Mucosa of rectum (tissue), 2 donors: ENCODE data around the gene SYNM.

Source experiments
- H3K27ac ChIP-seq, 2 donors: one replicate each; pipeline ENCODE4 v1.7.0; 2013; ENCODE audit warnings: inconsistent platforms in 2 of 2, low read depth in 2 of 2, low read length in 2 of 2
- H3K27me3 ChIP-seq, 2 donors: one replicate each; pipeline ENCODE4 v1.7.0; 2013; ENCODE audit warnings: low read length in 2 of 2; ENCODE audit not compliant: control insufficient read depth in 2 of 2, insufficient read depth in 2 of 2
- H3K36me3 ChIP-seq, 2 donors: one replicate each; pipeline ENCODE4 v1.7.0; 2013; ENCODE audit warnings: low read length in 2 of 2; ENCODE audit not compliant: control insufficient read depth in 2 of 2, insufficient read depth in 2 of 2
- H3K4me1 ChIP-seq, 2 donors: one replicate each; pipeline ENCODE4 v1.7.0; 2013; ENCODE audit warnings: low read length in 2 of 2, mild to moderate bottlenecking in 1 of 2; ENCODE audit not compliant: control insufficient read depth in 2 of 2, insufficient read depth in 2 of 2
- H3K4me3 ChIP-seq, 2 donors: one replicate each; pipeline ENCODE4 v1.7.0; 2013; ENCODE audit warnings: low read length in 2 of 2
- H3K9ac ChIP-seq, 2 donors: one replicate each; pipeline ENCODE4 v1.7.0; 2013; ENCODE audit warnings: low read length in 2 of 2, low read depth in 1 of 2, mild to moderate bottlenecking in 1 of 2
- H3K9me3 ChIP-seq, 2 donors: one replicate each; pipeline ENCODE4 v1.7.0; 2013; ENCODE audit warnings: low read length in 2 of 2; ENCODE audit not compliant: control insufficient read depth in 2 of 2
- donor health status: healthy.
- donor health status: Normal muscosa, but diverticular disease.

The SYNM gene

DNA sequence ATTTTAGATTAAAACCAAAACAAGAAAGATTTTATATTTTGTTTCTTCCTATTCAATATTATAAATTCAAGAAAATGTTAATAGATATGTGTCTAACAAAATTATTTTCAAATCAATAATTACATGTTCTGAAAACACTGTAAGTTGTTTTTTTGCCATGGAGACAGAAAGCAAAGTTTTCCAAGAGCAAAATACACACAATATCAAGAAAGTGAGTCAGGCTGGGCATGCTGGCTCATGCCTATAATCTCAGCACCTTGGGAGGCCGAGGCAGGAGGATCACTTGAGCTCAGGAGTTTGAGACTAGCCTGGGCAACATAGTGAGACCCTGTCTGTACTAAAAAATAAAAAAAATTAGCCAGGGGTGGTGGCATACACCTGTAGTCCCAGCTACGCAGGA lies 72.8 kb downstream of the SYNM start:
- H3K27ac ChIP-seq, result no peak overlapping the region
- peaks cover 11 to 15% of the 10 kb centered on the region in 2 donors for H3K36me3 ChIP-seq
- no peaks in the 10 kb centered on the region for H3K4me1 ChIP-seq
- H3K4me3 ChIP-seq, result no peak overlapping the region
- no peak overlapping the region for H3K9ac ChIP-seq
- H3K27me3 ChIP-seq, result no peaks in the 10 kb centered on the region
- H3K9me3 ChIP-seq, result no peaks in the 10 kb centered on the region

DNA sequence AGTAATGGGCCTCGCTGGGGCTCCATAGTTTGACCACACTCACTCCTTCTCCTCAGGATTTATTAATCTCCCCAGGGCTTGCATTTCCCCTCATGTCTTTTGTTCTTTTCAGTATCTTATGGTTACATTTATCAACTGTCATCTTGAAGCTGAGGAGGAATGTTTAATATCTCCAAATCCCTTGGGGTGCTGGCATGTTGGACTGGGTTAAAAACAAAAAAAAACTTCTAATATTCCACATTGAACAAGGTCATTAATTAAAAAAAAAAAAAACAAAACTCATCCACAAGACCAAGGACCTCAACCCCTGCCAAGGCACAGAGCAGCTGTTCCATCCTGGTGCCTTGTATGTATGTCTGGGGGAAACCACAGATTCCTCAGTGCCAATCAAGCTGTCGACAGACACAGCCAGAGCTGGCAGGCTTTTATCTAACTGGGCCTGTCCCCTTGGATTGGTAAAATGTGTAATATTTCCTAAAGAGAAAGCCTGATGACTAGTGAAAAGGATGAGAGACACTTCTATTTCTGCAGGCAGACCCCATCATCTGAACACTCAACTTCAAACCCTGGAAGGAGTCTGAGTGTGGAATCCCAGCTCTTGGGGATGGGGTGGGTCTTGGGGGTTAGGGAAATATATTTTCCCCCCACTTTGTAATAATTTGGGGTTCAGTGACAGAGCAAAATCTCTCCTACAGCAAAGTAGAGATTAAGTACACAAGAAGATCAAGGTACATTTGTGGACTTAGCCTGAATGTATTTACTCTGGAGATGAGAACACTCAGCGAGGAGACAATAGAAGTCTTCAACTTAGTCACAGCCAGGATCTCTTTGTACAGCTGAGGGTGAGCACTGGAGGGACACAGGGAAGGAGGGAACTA lies 75.4 kb downstream of the SYNM start:
- H3K9ac ChIP-seq, result no peak overlapping the region
- no peak overlapping the region for H3K27ac ChIP-seq
- peaks cover 4 to 5% of the 10 kb centered on the region in 2 donors for H3K36me3 ChIP-seq
- H3K4me3 ChIP-seq, result no peak overlapping the region
- H3K9me3 ChIP-seq, result no peaks in the 10 kb centered on the region
- H3K4me1 ChIP-seq, result no peaks in the 10 kb centered on the region
- H3K27me3 ChIP-seq, result no peaks in the 10 kb centered on the region

DNA sequence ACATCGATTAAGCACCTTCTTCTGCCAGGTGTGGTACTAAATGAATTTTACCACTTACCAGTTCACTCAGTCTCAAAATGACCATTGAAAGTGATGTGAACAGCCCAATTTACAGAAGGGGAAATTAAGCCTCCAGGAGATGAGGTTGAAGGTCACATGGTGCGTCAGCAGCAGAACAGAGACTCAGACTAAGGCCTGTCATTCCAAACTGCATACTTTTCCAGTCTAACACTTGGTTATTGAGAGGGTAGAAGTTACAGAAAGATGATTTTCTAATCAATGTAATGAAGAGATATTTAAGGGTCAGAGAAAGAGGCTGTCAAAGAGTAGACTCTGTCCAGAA lies 76.1 kb downstream of the SYNM start:
- Histone ChIP-seq H3K9ac (no peak overlapping the region), H3K27ac (no peak overlapping the region), H3K27me3 (no peaks in the 10 kb centered on the region), H3K36me3 (peaks cover 4 to 5% of the 10 kb centered on the region in 2 donors), H3K4me3 (no peak overlapping the region), H3K4me1 (no peaks in the 10 kb centered on the region), H3K9me3 (no peaks in the 10 kb centered on the region)

DNA sequence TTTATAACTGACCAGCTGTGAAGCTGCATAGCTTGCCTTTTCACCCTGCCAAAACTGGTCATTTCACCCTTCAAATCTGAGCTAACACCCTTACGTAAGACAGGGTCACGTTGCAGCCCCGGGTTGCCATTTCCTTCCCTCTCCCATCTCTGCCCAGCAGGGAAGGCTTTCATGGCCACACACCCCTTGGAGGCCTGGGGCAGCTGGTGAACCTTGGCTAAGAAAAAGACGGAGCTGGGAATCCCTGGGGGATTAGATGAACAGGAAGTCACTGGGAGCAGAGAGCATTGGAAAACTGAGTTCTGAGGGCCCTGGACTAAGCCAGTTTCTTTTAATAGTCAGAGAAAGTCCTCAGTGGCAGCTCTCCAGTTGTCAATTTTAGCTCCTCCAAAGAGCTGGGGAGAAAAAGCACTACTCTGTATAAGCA lies 76.7 kb downstream of the SYNM start:
- no peaks in the 10 kb centered on the region for H3K9me3 ChIP-seq
- H3K27ac ChIP-seq, result no peak overlapping the region
- H3K27me3 ChIP-seq, result no peaks in the 10 kb centered on the region
- peaks cover 4 to 5% of the 10 kb centered on the region in 2 donors for H3K36me3 ChIP-seq
- no peaks in the 10 kb centered on the region for H3K4me1 ChIP-seq
- H3K4me3 ChIP-seq, result no peak overlapping the region
- H3K9ac ChIP-seq, result no peak overlapping the region

DNA sequence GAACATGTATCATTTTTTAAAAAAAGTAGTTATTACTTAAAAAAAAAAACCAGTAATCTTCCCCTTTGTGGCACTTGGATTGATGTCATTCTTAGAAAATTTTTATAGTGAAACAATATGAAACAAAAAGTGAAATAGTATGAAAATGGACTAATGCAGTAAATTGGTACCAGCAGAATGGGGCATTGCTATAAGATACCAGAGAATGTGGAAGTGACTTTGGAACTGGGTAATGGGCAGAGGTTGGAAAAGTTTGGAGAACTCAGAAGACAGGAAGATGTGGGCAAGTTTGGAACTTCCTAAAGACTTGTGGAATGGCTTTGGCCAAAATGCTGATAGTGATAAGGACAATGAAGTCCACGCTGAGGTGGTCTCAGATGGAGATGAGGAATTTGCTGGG lies 77.9 kb downstream of the SYNM start:
- Histone ChIP-seq H3K9me3 (no peaks in the 10 kb centered on the region), H3K27me3 (no peaks in the 10 kb centered on the region), H3K27ac (no peak overlapping the region), H3K4me1 (no peaks in the 10 kb centered on the region), H3K9ac (no peak overlapping the region), H3K4me3 (no peak overlapping the region), H3K36me3 (peaks cover 4 to 5% of the 10 kb centered on the region in 2 donors)
